ENCODE measurements around the gene TMA16.
A peak's percentile ranks its signal among the peaks of the same experiment; 100 is the strongest.
"Not testable (repeated sequence)": the region's sequence is repeated elsewhere in the genome, so short reads cannot be mapped to it uniquely, and the experiment has no call there.

The TMA16 gene

DNA sequence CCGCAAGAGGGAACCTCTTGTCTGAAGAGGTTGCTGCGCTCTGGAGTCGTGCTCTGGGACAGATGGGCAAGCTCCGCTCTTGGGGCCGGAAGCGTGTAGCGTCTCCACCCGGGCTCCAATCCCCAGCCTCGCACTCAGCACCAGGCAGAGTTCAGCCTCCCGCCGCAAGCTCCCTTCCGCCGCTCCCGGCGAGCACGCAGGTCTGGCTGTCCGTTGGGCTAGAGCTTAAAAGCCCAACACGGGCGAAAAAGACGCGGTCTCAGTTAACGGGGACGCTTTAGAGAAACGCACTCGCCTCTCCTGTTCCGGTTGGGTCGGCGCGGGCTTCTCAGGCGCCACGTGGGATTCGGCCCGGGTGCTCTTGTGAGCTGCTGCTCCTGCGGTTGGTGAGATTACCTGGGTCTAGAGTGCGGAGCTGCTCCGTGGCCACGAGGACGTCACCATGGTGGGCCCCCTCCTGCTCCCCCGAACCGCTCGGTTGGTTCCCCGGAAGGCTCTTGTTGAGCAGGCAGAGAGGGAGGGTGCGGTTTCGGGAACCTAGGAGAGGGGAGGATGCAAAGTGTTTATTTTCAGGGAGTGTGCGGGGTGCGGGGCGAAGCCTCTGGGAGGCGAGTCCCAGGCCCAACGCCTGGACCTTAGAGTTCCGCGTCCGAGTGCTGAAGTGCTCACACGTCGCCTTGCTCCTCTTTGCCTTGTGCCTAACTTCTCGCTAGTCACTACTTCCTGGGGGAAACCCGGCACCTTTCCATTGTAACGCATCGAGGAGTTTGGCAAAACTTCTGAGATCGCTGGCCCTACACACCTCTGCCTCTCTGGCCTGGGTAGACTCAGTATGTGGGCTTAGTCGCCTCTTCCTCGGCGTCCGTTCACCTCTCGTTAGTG is at the start of gene TMA16:
TSS of gene TMA16 (plus strand) at position 331 of the 882 bp plus-strand sequence. CDS start at position 443, 112 bp downstream.
- TF ChIP-seq, protein P1, sequence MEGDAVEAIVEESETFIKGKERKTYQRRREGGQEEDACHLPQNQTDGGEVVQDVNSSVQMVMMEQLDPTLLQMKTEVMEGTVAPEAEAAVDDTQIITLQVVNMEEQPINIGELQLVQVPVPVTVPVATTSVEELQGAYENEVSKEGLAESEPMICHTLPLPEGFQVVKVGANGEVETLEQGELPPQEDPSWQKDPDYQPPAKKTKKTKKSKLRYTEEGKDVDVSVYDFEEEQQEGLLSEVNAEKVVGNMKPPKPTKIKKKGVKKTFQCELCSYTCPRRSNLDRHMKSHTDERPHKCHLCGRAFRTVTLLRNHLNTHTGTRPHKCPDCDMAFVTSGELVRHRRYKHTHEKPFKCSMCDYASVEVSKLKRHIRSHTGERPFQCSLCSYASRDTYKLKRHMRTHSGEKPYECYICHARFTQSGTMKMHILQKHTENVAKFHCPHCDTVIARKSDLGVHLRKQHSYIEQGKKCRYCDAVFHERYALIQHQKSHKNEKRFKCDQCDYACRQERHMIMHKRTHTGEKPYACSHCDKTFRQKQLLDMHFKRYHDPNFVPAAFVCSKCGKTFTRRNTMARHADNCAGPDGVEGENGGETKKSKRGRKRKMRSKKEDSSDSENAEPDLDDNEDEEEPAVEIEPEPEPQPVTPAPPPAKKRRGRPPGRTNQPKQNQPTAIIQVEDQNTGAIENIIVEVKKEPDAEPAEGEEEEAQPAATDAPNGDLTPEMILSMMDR (IDR thresholded peaks at IDR 0.05; ENCODE audit: extremely low read depth, insufficient read depth, missing control alignments), result no peak
- DNase-seq (ENCODE audit: low spot score), result peak; percentile 76
- in situ Hi-C loops (cut with MboI; ENCODE audit: low pct_unique_long_range_greater_than_20kb, low sequenced_read_pairs, unreplicated experiment), result loop anchor here (25.0 kb wide), 1 partner anchor 382 kb away; no protein-coding TSS in a partner anchor

DNA sequence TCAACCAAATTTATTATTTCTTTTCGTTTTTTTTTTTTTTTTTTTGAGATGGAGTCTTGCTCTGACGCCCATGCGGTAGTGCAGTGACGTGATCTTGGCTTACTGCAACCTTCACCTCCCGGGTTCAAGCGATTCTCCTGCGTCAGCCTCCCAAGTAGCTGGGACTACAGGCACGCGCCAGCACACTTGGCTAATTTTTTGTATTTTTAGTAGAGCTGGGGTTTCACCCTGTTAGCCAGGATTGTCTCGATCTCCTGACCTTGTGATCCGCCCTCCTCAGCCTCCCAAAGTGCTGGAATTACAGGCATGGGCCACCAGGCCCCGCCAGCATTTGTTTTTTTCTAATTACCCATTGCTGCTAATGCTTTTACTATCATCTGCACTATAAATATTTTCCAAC is 47.5 kb upstream of the TMA16 start:
- DNase-seq (ENCODE audit: low spot score); in situ Hi-C loops (cut with MboI; ENCODE audit: low pct_unique_long_range_greater_than_20kb, low sequenced_read_pairs, unreplicated experiment): not testable (repeated sequence)

DNA sequence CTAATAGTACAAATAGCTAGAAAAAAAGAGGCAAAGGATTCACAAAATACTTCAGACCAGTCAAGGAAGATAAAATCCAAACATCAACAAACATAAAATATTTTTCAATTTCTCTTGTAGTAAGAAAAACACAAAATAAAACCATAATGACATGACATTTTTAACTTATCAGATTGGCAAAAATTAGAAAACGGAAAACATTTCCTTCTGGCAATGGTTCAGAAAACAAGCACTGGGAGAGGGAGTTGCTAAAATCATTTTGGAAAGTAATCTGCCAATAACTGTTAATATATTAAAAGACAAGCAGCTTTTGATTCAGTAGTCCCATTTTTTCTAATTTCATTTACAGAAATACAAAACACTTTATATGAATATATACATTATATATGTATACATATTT is 47.0 kb upstream of the TMA16 start:
- DNase-seq (ENCODE audit: low spot score), result no peak
- in situ Hi-C loops (cut with MboI; ENCODE audit: low pct_unique_long_range_greater_than_20kb, low sequenced_read_pairs, unreplicated experiment), result no loop called here
- TF ChIP-seq, protein P1 (IDR thresholded peaks at IDR 0.05; ENCODE audit: extremely low read depth, insufficient read depth, missing control alignments), result no peak

DNA sequence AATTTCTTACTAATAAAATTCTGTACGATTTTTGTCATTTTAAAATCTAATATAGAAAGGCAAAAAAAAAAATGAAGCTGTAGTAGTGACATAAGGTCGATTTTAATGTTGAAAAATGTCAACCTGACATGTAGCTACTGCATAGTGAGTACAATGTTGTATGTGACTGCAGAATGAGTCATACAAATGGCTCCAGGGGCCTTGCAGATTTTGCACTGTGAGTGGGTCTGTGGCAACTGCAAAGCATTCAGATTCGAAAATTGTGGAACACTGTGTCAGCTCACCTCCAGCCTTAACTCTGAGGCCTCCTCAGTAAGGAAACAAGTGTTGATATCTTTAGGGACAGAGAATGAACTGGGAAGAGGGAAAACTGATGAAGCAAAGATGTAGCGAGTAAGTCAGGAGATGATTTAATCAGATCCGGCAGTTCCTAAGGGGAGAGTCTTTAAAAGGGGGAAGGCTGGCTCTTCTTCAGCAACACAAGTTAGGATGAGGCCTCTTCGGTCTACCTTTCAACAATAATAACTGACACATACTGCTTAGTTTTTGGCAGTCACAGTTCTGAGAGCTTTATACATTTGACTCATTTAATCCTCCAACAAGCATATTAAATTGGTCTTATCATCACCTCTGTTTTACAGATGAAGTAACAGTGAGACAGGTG is 45.8 kb upstream of the TMA16 start:
- no peak for DNase-seq (ENCODE audit: low spot score)
- in situ Hi-C loops (cut with MboI; ENCODE audit: low pct_unique_long_range_greater_than_20kb, low sequenced_read_pairs, unreplicated experiment), result no loop called here
- TF ChIP-seq, protein P1 (IDR thresholded peaks at IDR 0.05; ENCODE audit: extremely low read depth, insufficient read depth, missing control alignments), result no peak

GRCh38 chr4:163462556-163462955 is 31.9 kb upstream of the TMA16 start:
- no peak for DNase-seq (ENCODE audit: low spot score)
- TF ChIP-seq, protein P1 (IDR thresholded peaks at IDR 0.05; ENCODE audit: extremely low read depth, insufficient read depth, missing control alignments), result no peak
- in situ Hi-C loops (cut with MboI; ENCODE audit: low pct_unique_long_range_greater_than_20kb, low sequenced_read_pairs, unreplicated experiment), result no loop called here

GRCh38 chr4:163467082-163467770 is 27.3 kb upstream of the TMA16 start:
- no peak for DNase-seq (ENCODE audit: low spot score)
- TF ChIP-seq, protein P1 (IDR thresholded peaks at IDR 0.05; ENCODE audit: extremely low read depth, insufficient read depth, missing control alignments), result no peak

More at GRCh38 chr4:163467082-163467770, 27.3 kb upstream of the TMA16 start:
- in situ Hi-C loops (cut with MboI; ENCODE audit: low pct_unique_long_range_greater_than_20kb, low sequenced_read_pairs, unreplicated experiment), result no loop called here
